Mucosa of descending colon (tissue), 3 donors: ENCODE results near the gene KLHL22. TPM values are rescaled to one million over a fixed set of nuclear protein-coding genes. Genes with fewer than 3 reads are reported as not detected.

Experiments
- ATAC-seq: fragments of 200-7000 bp; cut with Tn5 transposase; one replicate; pipeline ENCODE4 v1.9.1; 2020; ENCODE audit warnings: mild to moderate bottlenecking, moderate library complexity
- DNase-seq, 3 donors: peaks; one replicate each; pipeline ENCODE4 v3.0.0-alpha.2; 2020
- H3K36me3 ChIP-seq: fragments of 200-600 bp; one replicate; pipeline ENCODE4 v1.8.0; 2021; ENCODE audit warnings: low read depth, mild to moderate bottlenecking
- H3K4me1 ChIP-seq: fragments of 200-600 bp; one replicate; pipeline ENCODE4 v1.8.0; 2021; ENCODE audit warnings: low read depth, mild to moderate bottlenecking
- H3K4me3 ChIP-seq: fragments of 200-600 bp; one replicate; pipeline ENCODE4 v1.8.0; 2021; ENCODE audit warnings: mild to moderate bottlenecking
- H3K9me3 ChIP-seq: fragments of 200-600 bp; one replicate; pipeline ENCODE4 v1.8.0; 2021; ENCODE audit warnings: mild to moderate bottlenecking
- CTCF ChIP-seq: fragments of 200-600 bp; IDR thresholded peaks from one replicate; pipeline ENCODE4 v1.8.0; 2022; ENCODE audit warnings: antibody characterized with exemption, mild to moderate bottlenecking
- intact Hi-C, 2 donors: fragments of 100-400 bp; cut with DNase I in 1 of 2; cut with micrococcal nuclease in 1 of 2; formaldehyde crosslinking; loops; one replicate each; pipeline versions ENCODE4 v1.11.0 to v1.11.1; 2022; cut with DNase I, micrococcal nuclease
- total RNA-seq, 3 donors: library from RNA; stranded (reverse); fragmentation: NEBNext Ultra II Directional in 2 of 3; extraction: Animal tissue kit (Norgen Biotek cat#: 25700) in 2 of 3; gene quantifications; one replicate each; pipeline versions ENCODE4 v1.2.1 to v1.2.4, GENCODE V29; 2021 to 2023
- donor health status: DM: no; HTN: no; CAD: no; lungs with moderate emphysema.
- donor health status: DM: no; HTN: no; CAD: no.
- donor health status: DM: no; HTN: yes; CAD: no.

Gene KLHL22
- total RNA-seq, 3 donors from 2014 or later: 9.5 to 24.1 (median 14.7) TPM

GRCh38 chr22:20537325-20537756, 41.7 kb upstream of the KLHL22 start:
- Histone ChIP-seq H3K9me3 (no peaks in the 10 kb centered on the region), H3K36me3 (no peaks in the 10 kb centered on the region), H3K4me3 (no peak overlapping the region), H3K4me1 (peaks cover 2% of the 10 kb centered on the region)
- intact Hi-C loops: no loop called here
- no peak for TF ChIP-seq CTCF
- ATAC-seq (no peak), DNase-seq (no peak)

DNA sequence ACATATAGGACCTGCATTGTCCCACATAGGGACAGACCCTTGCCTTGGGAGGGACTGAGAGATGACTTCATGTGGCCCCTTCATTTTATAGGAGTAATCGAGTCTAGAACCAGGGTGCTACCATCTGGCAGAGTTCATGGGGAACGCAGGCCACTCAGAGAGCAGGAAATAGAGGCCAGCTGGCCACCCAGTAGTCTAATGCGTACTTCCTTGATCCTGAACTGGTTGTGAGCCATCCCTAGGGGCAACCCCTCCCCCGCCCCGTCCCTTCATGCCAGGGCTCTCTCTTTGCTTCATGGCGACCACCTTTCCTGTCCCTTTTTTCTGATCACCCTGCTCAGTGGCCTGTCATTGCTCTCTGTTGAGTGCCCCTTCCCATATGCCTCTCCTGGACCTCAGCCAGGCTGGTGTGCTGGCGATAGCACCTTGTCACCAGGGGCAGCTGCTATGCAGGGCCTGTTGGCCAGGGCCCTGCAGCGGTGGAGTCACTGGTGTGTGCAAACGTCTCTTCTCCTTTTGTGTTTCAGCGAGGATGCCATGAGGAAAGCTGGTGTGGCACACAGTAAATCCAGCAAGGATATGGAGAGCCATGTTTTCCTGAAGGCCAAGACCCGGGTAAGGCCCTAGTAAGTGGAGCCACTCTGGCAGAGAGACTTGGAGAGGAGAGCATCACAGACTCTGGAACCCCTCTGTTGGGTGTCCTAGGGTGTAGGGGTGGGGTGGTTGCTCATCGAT, 41.2 kb upstream of the KLHL22 start:
- ATAC-seq (peak; percentile 31), DNase-seq (no peak)
- no peak for TF ChIP-seq CTCF
- no peaks in the 10 kb centered on the region for H3K9me3 ChIP-seq
- H3K4me3 ChIP-seq: no peak overlapping the region
- intact Hi-C loops: no loop called here
- peaks cover 8% of the 10 kb centered on the region for H3K4me1 ChIP-seq
- H3K36me3 ChIP-seq: no peaks in the 10 kb centered on the region

DNA sequence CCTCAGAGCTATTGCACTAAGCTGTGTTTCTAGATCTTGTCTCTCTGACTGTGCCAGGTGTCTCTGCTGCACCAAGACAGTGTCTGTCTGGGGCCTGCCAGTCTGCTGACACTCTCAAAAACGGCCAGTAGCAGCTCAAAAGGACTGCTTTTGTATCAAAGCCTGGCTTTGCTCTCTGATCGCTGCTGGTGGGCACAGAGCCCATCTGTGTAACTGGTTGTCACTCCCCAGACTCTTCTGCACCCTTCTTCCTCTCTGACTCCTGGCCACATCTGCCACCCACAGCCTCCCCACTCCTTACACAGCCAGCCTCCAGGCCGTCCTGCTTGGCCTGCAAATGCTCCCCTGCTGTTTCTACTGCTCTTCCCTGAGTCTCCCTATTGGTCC, 38.3 kb upstream of the KLHL22 start:
- intact Hi-C loops: no loop called here
- no peaks in the 10 kb centered on the region for H3K36me3 ChIP-seq
- H3K4me1 ChIP-seq: peaks cover 27% of the 10 kb centered on the region
- TF ChIP-seq CTCF: no peak
- H3K9me3 ChIP-seq: no peaks in the 10 kb centered on the region
- peak in 1 of 3 donors; percentile 13 for DNase-seq
- H3K4me3 ChIP-seq: no peak overlapping the region
- ATAC-seq: no peak

DNA sequence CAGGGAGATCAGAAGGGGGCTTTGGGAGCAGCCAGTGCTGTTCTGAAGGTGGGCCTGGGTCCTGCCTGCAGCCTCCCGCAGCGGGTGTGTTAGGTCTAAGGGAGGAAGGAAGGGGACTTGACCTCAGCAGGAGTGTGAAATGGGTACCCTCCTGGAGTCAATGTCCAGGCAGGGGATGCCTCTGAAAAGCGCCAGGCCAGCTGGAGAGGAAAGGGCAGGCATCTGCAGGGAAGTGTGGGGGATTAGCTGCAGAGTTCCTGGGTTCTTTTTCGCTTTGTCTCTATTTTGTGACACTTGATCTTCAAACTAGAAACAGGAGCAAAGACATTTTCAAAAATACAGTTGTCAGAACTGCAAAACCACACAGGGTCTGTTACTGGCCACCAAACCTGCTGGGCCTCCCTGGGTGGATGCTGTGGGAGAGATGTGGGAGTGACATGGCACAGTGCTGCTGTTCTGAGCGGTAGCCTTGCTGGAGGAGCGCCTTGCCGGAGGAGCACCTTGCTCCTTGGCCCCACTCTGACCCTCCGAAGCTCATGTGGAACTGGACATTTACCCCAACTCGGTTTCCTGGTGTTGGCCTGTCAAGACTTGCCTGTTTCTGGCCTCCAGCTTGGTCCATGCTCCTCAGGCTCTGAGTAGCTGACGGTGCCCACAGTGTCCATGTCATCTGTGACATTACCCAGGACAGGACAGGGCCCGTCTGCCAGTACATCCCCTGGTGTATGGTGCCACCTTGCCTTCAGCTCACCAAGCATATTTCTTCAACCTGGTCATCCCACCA, 37.7 kb upstream of the KLHL22 start:
- Histone ChIP-seq H3K4me3 (no peak overlapping the region), H3K4me1 (peaks cover 27% of the 10 kb centered on the region), H3K9me3 (no peaks in the 10 kb centered on the region), H3K36me3 (no peaks in the 10 kb centered on the region)
- intact Hi-C loops: no loop called here
- ATAC-seq: no peak
- TF ChIP-seq CTCF: no peak
- no peak for DNase-seq

- Histone ChIP-seq H3K4me1 (peaks cover 27% of the 10 kb centered on the region), H3K36me3 (no peaks in the 10 kb centered on the region)
Measured at GRCh38 chr22:20532256-20532993, 36.8 kb upstream of the KLHL22 start.

More at GRCh38 chr22:20532256-20532993, 36.8 kb upstream of the KLHL22 start:
- Histone ChIP-seq H3K4me3 (no peak overlapping the region), H3K9me3 (no peaks in the 10 kb centered on the region)
- DNase-seq (no peak), ATAC-seq (no peak)
- no peak for TF ChIP-seq CTCF
- intact Hi-C loops: no loop called here
